ENCODE measurements around the gene HMGN4.

- TF ChIP-seq POLR2A (IDR thresholded peaks at IDR 0.05) (no peak), CTCF (IDR thresholded peaks at IDR 0.05) (no peak), EP300 (IDR thresholded peaks at IDR 0.05) (peak in 1 of 2 donors; percentile 17)
Measured at GRCh38 chr6:26576929-26577719, 39.0 kb downstream of the HMGN4 start.

All from tibial nerve (tissue), 4 donors.